Measurements from ENCODE around the gene CTLA4.

CTLA4 gene

DNA sequence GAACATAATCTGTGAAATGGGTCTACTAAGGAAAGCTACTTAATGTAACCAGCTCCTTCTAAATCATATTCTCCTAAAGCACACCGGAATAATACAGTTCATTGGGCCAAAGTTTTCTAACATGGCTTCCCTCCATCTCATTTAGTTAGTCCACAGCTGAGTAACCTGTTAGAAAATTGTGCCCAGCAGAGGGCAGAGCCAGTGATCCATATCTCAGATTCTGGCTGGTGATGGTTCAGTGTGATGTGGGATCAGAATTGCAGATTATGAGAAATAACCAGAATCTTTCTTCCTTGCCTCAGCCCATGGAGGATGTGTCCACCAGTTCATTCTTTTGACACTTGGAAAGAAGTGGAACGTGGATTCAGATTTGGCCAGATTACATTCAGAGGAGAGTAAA lies 9.4 kb upstream of the CTLA4 start:
- TF ChIP-seq, protein P1, sequence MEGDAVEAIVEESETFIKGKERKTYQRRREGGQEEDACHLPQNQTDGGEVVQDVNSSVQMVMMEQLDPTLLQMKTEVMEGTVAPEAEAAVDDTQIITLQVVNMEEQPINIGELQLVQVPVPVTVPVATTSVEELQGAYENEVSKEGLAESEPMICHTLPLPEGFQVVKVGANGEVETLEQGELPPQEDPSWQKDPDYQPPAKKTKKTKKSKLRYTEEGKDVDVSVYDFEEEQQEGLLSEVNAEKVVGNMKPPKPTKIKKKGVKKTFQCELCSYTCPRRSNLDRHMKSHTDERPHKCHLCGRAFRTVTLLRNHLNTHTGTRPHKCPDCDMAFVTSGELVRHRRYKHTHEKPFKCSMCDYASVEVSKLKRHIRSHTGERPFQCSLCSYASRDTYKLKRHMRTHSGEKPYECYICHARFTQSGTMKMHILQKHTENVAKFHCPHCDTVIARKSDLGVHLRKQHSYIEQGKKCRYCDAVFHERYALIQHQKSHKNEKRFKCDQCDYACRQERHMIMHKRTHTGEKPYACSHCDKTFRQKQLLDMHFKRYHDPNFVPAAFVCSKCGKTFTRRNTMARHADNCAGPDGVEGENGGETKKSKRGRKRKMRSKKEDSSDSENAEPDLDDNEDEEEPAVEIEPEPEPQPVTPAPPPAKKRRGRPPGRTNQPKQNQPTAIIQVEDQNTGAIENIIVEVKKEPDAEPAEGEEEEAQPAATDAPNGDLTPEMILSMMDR (IDR thresholded peaks at IDR 0.05), result peak; percentile 26; the same call in 1 of the 2 replicates

GRCh38 chr2:203859030-203859789 lies 8.4 kb upstream of the CTLA4 start:
- TF ChIP-seq, protein P1 (IDR thresholded peaks at IDR 0.05), result no peak

GRCh38 chr2:203861197-203861596 lies 6.4 kb upstream of the CTLA4 start:
- TF ChIP-seq, protein P1 (IDR thresholded peaks at IDR 0.05), result no peak

DNA sequence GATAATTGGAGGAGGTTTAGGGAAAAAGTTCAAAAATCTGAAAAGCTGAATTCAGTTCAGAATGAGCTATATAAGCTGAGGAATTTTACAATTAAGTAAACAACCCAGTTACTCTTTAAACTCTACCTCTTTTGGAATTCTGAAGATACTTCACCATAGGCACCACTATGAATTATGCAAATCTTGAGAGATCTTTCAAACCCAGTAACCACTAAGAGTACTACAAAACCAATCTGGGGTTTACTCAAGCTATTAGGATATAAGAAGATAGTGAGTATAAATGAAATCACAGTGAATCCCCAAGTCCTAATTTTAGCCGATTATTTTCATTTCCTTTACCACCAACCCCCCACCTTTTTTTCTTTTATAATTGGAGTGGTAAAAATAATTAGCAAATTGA lies 6.0 kb upstream of the CTLA4 start:
- TF ChIP-seq, protein P1 (IDR thresholded peaks at IDR 0.05), result no peak

GRCh38 chr2:203869223-203870042 lies 1.9 kb downstream of the CTLA4 start:
- TF ChIP-seq, protein P1 (IDR thresholded peaks at IDR 0.05), result no peak

DNA sequence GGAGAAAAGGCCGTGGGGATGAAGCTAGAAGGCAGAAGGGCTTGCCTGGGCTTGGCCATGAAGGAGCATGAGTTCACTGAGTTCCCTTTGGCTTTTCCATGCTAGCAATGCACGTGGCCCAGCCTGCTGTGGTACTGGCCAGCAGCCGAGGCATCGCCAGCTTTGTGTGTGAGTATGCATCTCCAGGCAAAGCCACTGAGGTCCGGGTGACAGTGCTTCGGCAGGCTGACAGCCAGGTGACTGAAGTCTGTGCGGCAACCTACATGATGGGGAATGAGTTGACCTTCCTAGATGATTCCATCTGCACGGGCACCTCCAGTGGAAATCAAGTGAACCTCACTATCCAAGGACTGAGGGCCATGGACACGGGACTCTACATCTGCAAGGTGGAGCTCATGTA lies 2.9 kb downstream of the CTLA4 start:
- TF ChIP-seq, protein P1 (IDR thresholded peaks at IDR 0.05), result no peak

DNA sequence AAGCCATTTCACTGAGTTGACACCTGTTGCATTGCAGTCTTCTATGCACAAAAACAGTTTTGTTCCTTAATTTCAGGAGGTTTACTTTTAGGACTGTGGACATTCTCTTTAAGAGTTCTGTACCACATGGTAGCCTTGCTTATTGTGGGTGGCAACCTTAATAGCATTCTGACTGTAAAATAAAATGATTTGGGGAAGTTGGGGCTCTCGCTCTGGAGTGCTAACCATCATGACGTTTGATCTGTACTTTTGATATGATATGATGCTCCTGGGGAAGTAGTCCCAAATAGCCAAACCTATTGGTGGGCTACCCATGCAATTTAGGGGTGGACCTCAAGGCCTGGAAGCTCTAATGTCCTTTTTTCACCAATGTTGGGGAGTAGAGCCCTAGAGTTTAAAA lies 3.4 kb downstream of the CTLA4 start:
- TF ChIP-seq, protein P1 (IDR thresholded peaks at IDR 0.05), result no peak
